Nephron progenitor cell (in vitro differentiated cells): ENCODE data around the gene MTM1.

Experiments used
- DNase-seq: peaks from one replicate; pipeline ENCODE4 v3.0.0; 2021
- H3K27ac Mint-ChIP-seq: 2 replicates; pipeline ENCODE4 v1.8.0; 2021; ENCODE audit warnings: mild to moderate bottlenecking, moderate library complexity, mixed read lengths
- H3K27me3 Mint-ChIP-seq: 2 replicates; pipeline ENCODE4 v1.8.0; 2021; ENCODE audit warnings: mild to moderate bottlenecking, low read depth, mixed read lengths; ENCODE audit not compliant: poor library complexity
- H3K36me3 Mint-ChIP-seq: 2 replicates; pipeline ENCODE4 v1.8.0; 2021; ENCODE audit warnings: low read depth, mixed read lengths
- H3K4me1 Mint-ChIP-seq: 2 replicates; pipeline ENCODE4 v1.8.0; 2021; ENCODE audit warnings: mixed read lengths
- H3K4me3 Mint-ChIP-seq: 2 replicates; pipeline ENCODE4 v1.8.0; 2021; ENCODE audit warnings: mild to moderate bottlenecking, moderate library complexity, mixed read lengths
- H3K9me3 Mint-ChIP-seq: 2 replicates; pipeline ENCODE4 v1.8.0; 2021; ENCODE audit warnings: mild to moderate bottlenecking, moderate library complexity, mixed read lengths
- TF ChIP-seq, protein P1 (sequence below): fragments of 200-600 bp; sonication (generic); IDR thresholded peaks from 2 replicates; pipeline ENCODE4 v1.5.0; 2021; ENCODE audit warnings: antibody characterized with exemption

MTM1 gene

DNA sequence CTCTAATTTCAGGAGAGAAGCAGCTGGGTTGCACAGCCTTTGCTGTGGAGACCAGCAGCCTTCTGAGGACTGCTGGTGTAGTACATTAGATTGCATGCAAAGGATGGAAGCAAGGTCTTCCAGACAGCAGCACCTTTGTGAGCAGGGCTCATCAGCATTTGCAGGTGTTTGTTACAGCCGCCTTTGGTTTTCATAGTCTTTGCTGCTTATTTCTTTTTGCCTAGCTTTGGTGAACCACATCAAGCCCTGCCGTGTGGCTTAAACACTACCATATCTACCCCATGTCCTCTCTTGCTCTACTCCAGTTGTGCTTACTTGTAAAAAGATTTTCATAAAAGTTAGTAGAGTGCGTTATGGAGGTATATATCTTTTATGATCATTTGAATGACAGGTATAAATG, 57.5 kb downstream of the MTM1 start:
- TF ChIP-seq, protein P1, sequence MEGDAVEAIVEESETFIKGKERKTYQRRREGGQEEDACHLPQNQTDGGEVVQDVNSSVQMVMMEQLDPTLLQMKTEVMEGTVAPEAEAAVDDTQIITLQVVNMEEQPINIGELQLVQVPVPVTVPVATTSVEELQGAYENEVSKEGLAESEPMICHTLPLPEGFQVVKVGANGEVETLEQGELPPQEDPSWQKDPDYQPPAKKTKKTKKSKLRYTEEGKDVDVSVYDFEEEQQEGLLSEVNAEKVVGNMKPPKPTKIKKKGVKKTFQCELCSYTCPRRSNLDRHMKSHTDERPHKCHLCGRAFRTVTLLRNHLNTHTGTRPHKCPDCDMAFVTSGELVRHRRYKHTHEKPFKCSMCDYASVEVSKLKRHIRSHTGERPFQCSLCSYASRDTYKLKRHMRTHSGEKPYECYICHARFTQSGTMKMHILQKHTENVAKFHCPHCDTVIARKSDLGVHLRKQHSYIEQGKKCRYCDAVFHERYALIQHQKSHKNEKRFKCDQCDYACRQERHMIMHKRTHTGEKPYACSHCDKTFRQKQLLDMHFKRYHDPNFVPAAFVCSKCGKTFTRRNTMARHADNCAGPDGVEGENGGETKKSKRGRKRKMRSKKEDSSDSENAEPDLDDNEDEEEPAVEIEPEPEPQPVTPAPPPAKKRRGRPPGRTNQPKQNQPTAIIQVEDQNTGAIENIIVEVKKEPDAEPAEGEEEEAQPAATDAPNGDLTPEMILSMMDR, result no peak
- Mint-ChIP-seq H3K4me3 (no peak overlapping the region), H3K36me3 (peaks cover 28% of the 10 kb centered on the region), H3K27ac (no peak overlapping the region), H3K9me3 (peaks cover 41% of the 10 kb centered on the region), H3K27me3 (no peaks in the 10 kb centered on the region), H3K4me1 (peaks cover 9% of the 10 kb centered on the region)
- no peak for DNase-seq

DNA sequence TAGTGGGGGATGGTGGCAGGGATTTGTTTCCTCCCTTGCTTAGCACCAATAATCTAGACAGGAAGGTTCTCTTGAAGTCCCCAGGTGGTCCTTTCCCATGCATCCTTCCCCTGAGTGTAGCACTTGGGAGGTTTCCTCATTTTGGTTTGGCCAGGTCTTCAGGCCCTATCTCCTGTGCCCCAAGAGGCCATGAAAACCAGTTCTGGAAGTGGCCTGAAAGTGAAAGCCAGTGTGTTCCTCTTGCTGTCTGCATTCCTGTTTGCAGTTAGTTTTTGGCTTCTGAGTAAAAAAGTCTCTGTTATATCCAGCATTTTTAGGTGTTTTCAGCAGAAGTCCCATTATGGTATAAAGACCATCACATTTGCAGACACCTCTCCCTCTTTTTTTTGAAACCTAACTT, 59.5 kb downstream of the MTM1 start:
- peaks cover 37% of the 10 kb centered on the region for H3K9me3 Mint-ChIP-seq
- H3K4me3 Mint-ChIP-seq, result no peak overlapping the region
- no peak overlapping the region for H3K27ac Mint-ChIP-seq
- no peaks in the 10 kb centered on the region for H3K27me3 Mint-ChIP-seq
- H3K4me1 Mint-ChIP-seq, result peaks cover 7% of the 10 kb centered on the region
- TF ChIP-seq, protein P1, result no peak
- no peak for DNase-seq
- peaks cover 27% of the 10 kb centered on the region for H3K36me3 Mint-ChIP-seq

DNA sequence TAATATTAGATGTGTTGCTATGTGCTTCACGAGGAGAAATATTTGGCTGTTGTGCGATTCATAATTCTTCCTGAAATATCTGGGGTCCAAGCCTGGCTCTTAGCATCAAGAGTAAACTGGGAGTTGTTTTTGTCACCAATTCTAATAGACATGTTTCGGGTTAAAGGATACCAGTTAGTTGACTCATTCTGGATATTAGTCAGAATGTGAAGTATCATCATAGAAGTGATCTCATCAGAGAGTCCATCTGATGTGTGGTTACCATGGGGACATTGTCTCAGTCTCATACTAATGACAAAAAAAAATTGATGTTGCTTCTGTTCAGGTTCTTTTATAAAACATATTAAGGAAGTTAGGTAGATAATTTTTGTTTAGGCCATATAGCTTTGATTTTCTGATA, 67.5 kb downstream of the MTM1 start:
- H3K4me1 Mint-ChIP-seq, result no peaks in the 10 kb centered on the region
- no peak overlapping the region for H3K27ac Mint-ChIP-seq
- H3K9me3 Mint-ChIP-seq, result peaks cover 24% of the 10 kb centered on the region
- peaks cover 6% of the 10 kb centered on the region for H3K36me3 Mint-ChIP-seq
- no peak overlapping the region for H3K4me3 Mint-ChIP-seq
- no peaks in the 10 kb centered on the region for H3K27me3 Mint-ChIP-seq
- TF ChIP-seq, protein P1, result no peak
- no peak for DNase-seq

DNA sequence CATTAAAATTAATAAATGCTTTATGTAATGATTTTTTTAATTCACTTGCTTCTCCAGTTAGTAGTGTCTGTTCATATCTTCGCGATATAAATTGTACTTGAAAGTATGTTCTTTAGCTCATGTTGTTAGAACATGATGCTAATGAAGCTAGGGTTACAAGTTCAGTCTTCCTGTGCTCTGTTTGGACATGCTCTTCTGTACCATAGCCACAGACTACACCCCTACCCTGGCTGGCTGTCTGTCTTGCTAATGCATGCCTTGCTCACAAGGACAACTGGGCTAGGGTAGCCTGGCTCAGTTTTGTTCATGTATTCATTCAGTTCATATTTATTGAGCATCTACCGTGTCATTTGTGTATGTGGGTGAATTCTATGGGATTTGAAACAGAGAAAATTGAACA, 74.0 kb downstream of the MTM1 start:
- H3K36me3 Mint-ChIP-seq, result no peaks in the 10 kb centered on the region
- H3K4me3 Mint-ChIP-seq, result no peak overlapping the region
- no peak for DNase-seq
- H3K9me3 Mint-ChIP-seq, result peaks cover 4% of the 10 kb centered on the region
- H3K4me1 Mint-ChIP-seq, result peaks cover 17% of the 10 kb centered on the region
- no peak overlapping the region for H3K27ac Mint-ChIP-seq
- TF ChIP-seq, protein P1, result no peak
- no peaks in the 10 kb centered on the region for H3K27me3 Mint-ChIP-seq

DNA sequence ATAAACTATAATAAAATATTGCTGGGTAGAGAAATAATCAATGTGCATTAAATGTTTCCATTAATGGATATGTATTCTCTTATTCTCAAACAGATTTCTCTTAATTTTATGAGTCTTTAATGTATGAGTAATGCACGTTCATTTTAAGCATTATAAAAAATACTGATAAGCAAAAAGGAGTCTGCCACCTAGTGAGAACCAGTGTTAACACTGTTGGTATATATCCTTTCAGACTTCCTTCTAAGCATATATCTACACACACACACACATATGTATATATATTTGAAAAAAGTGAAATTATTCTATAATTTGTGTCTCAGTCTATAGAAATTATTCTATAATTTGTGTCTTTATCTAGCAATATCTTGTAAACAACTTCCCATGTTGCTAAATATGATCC, 74.8 kb downstream of the MTM1 start:
- Mint-ChIP-seq H3K36me3 (no peaks in the 10 kb centered on the region), H3K27me3 (no peaks in the 10 kb centered on the region), H3K9me3 (no peaks in the 10 kb centered on the region), H3K27ac (no peak overlapping the region), H3K4me3 (no peak overlapping the region), H3K4me1 (peaks cover 21% of the 10 kb centered on the region)
- TF ChIP-seq, protein P1, result no peak
- DNase-seq, result no peak

DNA sequence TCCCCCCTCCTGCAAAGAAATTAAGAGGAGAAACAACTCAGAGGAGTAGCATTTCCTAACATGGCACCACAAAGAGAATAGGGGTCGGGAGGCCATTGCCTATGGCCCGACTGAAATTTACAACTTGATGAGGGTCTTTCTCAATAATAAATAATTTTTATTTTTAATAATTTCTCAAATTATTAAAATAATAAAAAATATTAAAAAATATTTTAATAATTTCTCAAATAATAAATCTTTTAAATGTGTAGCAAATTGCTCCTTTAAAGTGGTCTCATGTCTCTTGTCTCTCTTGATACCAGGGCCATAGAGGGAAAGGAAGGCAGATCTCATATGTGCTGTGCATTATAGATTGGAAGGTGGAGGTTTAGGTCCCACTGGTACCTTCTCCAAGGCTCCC, 75.5 kb downstream of the MTM1 start:
- Mint-ChIP-seq H3K27me3 (no peaks in the 10 kb centered on the region), H3K36me3 (no peaks in the 10 kb centered on the region), H3K9me3 (no peaks in the 10 kb centered on the region), H3K27ac (no peak overlapping the region), H3K4me1 (peaks cover 21% of the 10 kb centered on the region), H3K4me3 (no peak overlapping the region)
- TF ChIP-seq, protein P1, result no peak
- no peak for DNase-seq
